ENCODE measurements around the gene NOTCH3. TPM values are rescaled to one million over a fixed set of nuclear protein-coding genes. Genes with fewer than 3 reads are reported as not detected.

Gene NOTCH3
- total RNA-seq, 1 experiment from 2014 or later = 164 TPM

GRCh38 chr19:15142313-15142712 is 58.5 kb downstream of the NOTCH3 start:
- Histone ChIP-seq H3K4me2 (ENCODE audit: insufficient read depth, insufficient read length, low read length) (no peak overlapping the region), H2BK5ac (ENCODE audit: insufficient read length, low read length) (no peak overlapping the region), H2BK120ac (ENCODE audit: low read depth, low read length, poor library complexity, severe bottlenecking) (no peak overlapping the region), H4K8ac (replicated peaks; ENCODE audit: insufficient read length, low read depth, low read length) (no peak overlapping the region), H3K56ac (ENCODE audit: insufficient read length, low read depth, low read length) (no peak overlapping the region), H2AFZ (ENCODE audit: low read length) (no peak overlapping the region), H3K9ac (ENCODE audit: extremely low read depth, insufficient read length, low read length) (no peak overlapping the region), H4K20me1 (ENCODE audit: control insufficient read depth, insufficient read depth, insufficient read length) (no peaks in the 10 kb centered on the region), H2BK15ac (ENCODE audit: low read depth, low read length) (no peak overlapping the region), H3K4ac (ENCODE audit: low read depth, low read length) (no peak overlapping the region), H3T11ph (ENCODE audit: low read length) (no peak overlapping the region), H3K9me3 (ENCODE audit: control insufficient read depth, low read depth, low read length) (no peaks in the 10 kb centered on the region), H2BK20ac (ENCODE audit: low read depth, low read length, poor library complexity, severe bottlenecking) (no peak overlapping the region), H3K79me1 (ENCODE audit: insufficient read depth, low read depth, low read length, poor library complexity, severe bottlenecking) (no peaks in the 10 kb centered on the region), H3K4me1 (ENCODE audit: insufficient read depth, low read length) (no peaks in the 10 kb centered on the region), H3K23me2 (ENCODE audit: insufficient read length, low read depth, low read length, poor library complexity, severe bottlenecking) (no peaks in the 10 kb centered on the region), H2AK5ac (ENCODE audit: insufficient read length, low read length) (no peak overlapping the region), H3K27ac (ENCODE audit: insufficient read length, low read depth, low read length) (no peak overlapping the region), H3K14ac (ENCODE audit: insufficient read depth, low read length) (no peak overlapping the region), H4K91ac (ENCODE audit: insufficient read length, low read depth, low read length) (no peak overlapping the region), H3K23ac (ENCODE audit: insufficient read length, low read depth, low read length) (no peak overlapping the region), H4K5ac (ENCODE audit: insufficient read length, low read depth, low read length) (no peak overlapping the region), H3K79me2 (ENCODE audit: insufficient read depth, low read length) (no peaks in the 10 kb centered on the region), H2BK12ac (ENCODE audit: insufficient read length, low read depth, low read length) (no peak overlapping the region), H3K27me3 (ENCODE audit: insufficient read depth, low read length) (no peaks in the 10 kb centered on the region), H3K18ac (ENCODE audit: insufficient read length, low read depth, low read length) (no peak overlapping the region)
- DNase-seq = no peak
- no CpG with 5 or more reads among the region's 5 CpGs for WGBS (ENCODE audit: extremely low coverage, insufficient read length, low lambda C conversion rate)
- H3K9me3 Mint-ChIP-seq = peaks cover 15 to 19% of the 10 kb centered on the region in 2 experiments
- no peak overlapping the region for H3K27ac Mint-ChIP-seq
- peaks cover 20% of the 10 kb centered on the region for H3K27me3 Mint-ChIP-seq (ENCODE audit: low read depth)
- H3K4me3 Mint-ChIP-seq = no peak overlapping the region
- TF ChIP-seq CTCF (conservative IDR thresholded peaks at IDR 0.05) = no peak
- no peaks in the 10 kb centered on the region for H3K36me3 Mint-ChIP-seq (ENCODE audit: insufficient read depth in 1 of 3, low read depth in 3 of 3)
- peaks cover 2 to 6% of the 10 kb centered on the region in 2 experiments; a peak in 3 of 4 replicates for H3K4me1 Mint-ChIP-seq

Measured in H9 (cell line).